Measurements from ENCODE around the gene MPPED2. TPM values are rescaled to one million over a fixed set of nuclear protein-coding genes. Genes with fewer than 3 reads are reported as not detected.

Gene MPPED2
- total RNA-seq, 3 donors from 2014 or later (not counting 1 experiment from before 2014, with no cell fraction given), result 0.99 to 4.2 (median 2.5) TPM

DNA sequence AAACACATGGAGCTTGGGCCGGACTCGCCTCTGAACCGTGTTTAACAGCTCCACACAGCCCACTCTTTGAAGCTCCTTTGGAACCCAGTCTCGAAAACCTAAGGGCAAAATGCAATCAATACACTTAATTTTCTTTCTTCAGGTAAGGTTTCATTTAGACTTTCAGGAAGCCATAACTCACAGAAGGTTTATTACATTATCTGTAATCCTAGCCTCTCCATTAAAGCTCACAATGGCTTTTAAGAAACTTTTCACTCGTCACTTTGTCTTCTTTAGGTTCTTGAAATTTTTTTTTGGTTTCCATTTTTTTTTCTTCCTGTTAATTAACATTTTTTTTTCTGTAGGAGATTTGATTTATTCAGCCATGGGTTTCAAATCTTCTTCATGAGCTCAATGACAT lies 171.9 kb downstream of the MPPED2 start:
- no peak for DNase-seq
- intact Hi-C loops (cut with micrococcal nuclease), result no loop called here
- no peak for TF ChIP-seq CTCF (IDR thresholded peaks at IDR 0.05)
- Mint-ChIP-seq H3K27ac (no peak overlapping the region), H3K9me3 (no peaks in the 10 kb centered on the region), H3K36me3 (no peaks in the 10 kb centered on the region), H3K4me3 (no peak overlapping the region), H3K27me3 (ENCODE audit: low read depth in 2 of 2) (peaks cover 2 to 7% of the 10 kb centered on the region in 2 donors), H3K4me1 (peaks cover 12 to 13% of the 10 kb centered on the region in 2 donors)
- H3K36me3 ChIP-seq (ENCODE audit: control insufficient read depth, insufficient read depth, low read length), result no peaks in the 10 kb centered on the region
- H3K9me3 ChIP-seq (ENCODE audit: control insufficient read depth, insufficient read depth, low read length), result no peaks in the 10 kb centered on the region
- H3K4me3 ChIP-seq (ENCODE audit: low read length), result no peak overlapping the region
- H3K27ac ChIP-seq (ENCODE audit: low read length), result no peak overlapping the region
- H3K4me1 ChIP-seq (ENCODE audit: control insufficient read depth, insufficient read depth, low read length), result peaks cover 7% of the 10 kb centered on the region
- no peaks in the 10 kb centered on the region for H3K27me3 ChIP-seq (ENCODE audit: control insufficient read depth, insufficient read depth, low read length)
- no peak for ATAC-seq
- 94% methylated on average over 5 of the region's 5 CpGs for WGBS (ENCODE audit: insufficient coverage)

GRCh38 chr11:30412509-30412908 lies 173.6 kb downstream of the MPPED2 start:
- H3K9me3 Mint-ChIP-seq, result no peaks in the 10 kb centered on the region
- peak overlapping the region in 1 of 2 donors; percentile 62 for H3K27ac Mint-ChIP-seq
- DNase-seq (no peak), ATAC-seq (peak; percentile 59 to 97 (median 72))
- no peaks in the 10 kb centered on the region for H3K36me3 Mint-ChIP-seq
- H3K4me3 ChIP-seq (ENCODE audit: low read length), result no peak overlapping the region
- no peak overlapping the region for H3K27ac ChIP-seq (ENCODE audit: low read length)
- peak overlapping the region; percentile 43 for H3K4me3 Mint-ChIP-seq
- H3K9me3 ChIP-seq (ENCODE audit: control insufficient read depth, insufficient read depth, low read length), result no peaks in the 10 kb centered on the region
- H3K4me1 Mint-ChIP-seq, result peaks cover 12 to 13% of the 10 kb centered on the region in 2 donors
- 22% methylated on average over 2 of the region's 2 CpGs for WGBS (ENCODE audit: insufficient coverage)
- H3K4me1 ChIP-seq (ENCODE audit: control insufficient read depth, insufficient read depth, low read length), result peaks cover 7% of the 10 kb centered on the region
- H3K27me3 ChIP-seq (ENCODE audit: control insufficient read depth, insufficient read depth, low read length), result no peaks in the 10 kb centered on the region
- H3K27me3 Mint-ChIP-seq (ENCODE audit: low read depth in 2 of 2), result peaks cover 2 to 7% of the 10 kb centered on the region in 2 donors
- intact Hi-C loops (cut with micrococcal nuclease), result no loop called here
- no peaks in the 10 kb centered on the region for H3K36me3 ChIP-seq (ENCODE audit: control insufficient read depth, insufficient read depth, low read length)
- TF ChIP-seq CTCF (IDR thresholded peaks at IDR 0.05), result no peak

DNA sequence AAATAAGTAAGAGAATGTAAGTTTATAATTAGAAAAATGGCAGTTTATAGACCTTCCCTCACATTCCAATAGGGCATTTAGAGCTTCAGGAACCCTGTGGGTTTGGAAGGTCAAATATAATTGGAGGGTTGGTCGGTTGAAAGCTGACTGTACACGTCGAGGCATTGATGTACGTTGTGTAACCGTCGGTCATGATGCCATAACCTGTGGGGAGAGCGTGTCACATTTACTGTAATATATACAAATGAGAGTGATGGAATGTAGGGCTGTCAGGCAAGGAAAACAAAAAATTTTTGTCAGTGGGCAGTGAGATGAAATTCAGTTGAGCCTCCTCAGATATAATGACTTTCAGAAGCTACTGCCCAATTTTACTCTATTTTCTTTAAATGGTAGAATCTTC lies 174.8 kb downstream of the MPPED2 start:
- no peak overlapping the region for H3K4me3 ChIP-seq (ENCODE audit: low read length)
- H3K9me3 ChIP-seq (ENCODE audit: control insufficient read depth, insufficient read depth, low read length), result no peaks in the 10 kb centered on the region
- Mint-ChIP-seq H3K36me3 (no peaks in the 10 kb centered on the region), H3K4me3 (no peak overlapping the region), H3K27me3 (ENCODE audit: low read depth in 2 of 2) (peaks cover 2 to 7% of the 10 kb centered on the region in 2 donors), H3K9me3 (no peaks in the 10 kb centered on the region), H3K4me1 (peaks cover 14 to 24% of the 10 kb centered on the region in 2 donors), H3K27ac (no peak overlapping the region)
- no peaks in the 10 kb centered on the region for H3K27me3 ChIP-seq (ENCODE audit: control insufficient read depth, insufficient read depth, low read length)
- ATAC-seq (no peak), DNase-seq (no peak)
- no peaks in the 10 kb centered on the region for H3K36me3 ChIP-seq (ENCODE audit: control insufficient read depth, insufficient read depth, low read length)
- WGBS (ENCODE audit: insufficient coverage), result 83% methylated on average over 7 of the region's 7 CpGs
- peaks cover 10% of the 10 kb centered on the region for H3K4me1 ChIP-seq (ENCODE audit: control insufficient read depth, insufficient read depth, low read length)
- intact Hi-C loops (cut with micrococcal nuclease), result no loop called here
- H3K27ac ChIP-seq (ENCODE audit: low read length), result no peak overlapping the region
- TF ChIP-seq CTCF (IDR thresholded peaks at IDR 0.05), result no peak

All from natural killer cell (primary cell).